GM10266 (cell line): Measurements from ENCODE around the gene FRMPD4.

ENCODE experiments used
- DNase-seq: peaks from one replicate; pipeline ENCODE4 v3.0.0; 2012; ENCODE audit errors: extremely low spot score
- TF ChIP-seq, protein P1 (sequence below): IDR thresholded peaks from 2 replicates; pipeline ENCODE4 v1.5.1; 2012; ENCODE audit warnings: mild to moderate bottlenecking, low read depth; ENCODE audit not compliant: control insufficient read depth, insufficient read depth; ENCODE audit errors: missing control alignments

The FRMPD4 gene

DNA sequence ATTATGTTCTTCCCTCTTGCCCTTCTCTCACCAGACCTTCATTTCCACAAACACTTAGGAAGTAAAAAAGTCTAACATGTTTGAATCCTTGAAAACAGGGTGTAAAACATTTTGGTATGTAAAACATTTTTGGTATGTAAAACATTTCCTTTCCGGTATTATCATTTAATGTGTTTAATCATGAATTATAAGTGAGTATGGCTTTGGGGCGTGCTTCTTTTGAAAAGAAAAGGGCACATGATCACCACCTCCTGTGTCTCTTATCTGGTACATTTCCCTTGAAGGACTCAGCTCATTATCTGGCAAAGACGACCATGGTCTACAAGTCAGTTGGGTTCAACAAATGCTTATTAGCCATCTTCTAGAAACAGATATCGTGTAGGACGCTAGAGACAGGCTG, 283.6 kb downstream of the FRMPD4 start:
- no peak for DNase-seq
- TF ChIP-seq, protein P1, sequence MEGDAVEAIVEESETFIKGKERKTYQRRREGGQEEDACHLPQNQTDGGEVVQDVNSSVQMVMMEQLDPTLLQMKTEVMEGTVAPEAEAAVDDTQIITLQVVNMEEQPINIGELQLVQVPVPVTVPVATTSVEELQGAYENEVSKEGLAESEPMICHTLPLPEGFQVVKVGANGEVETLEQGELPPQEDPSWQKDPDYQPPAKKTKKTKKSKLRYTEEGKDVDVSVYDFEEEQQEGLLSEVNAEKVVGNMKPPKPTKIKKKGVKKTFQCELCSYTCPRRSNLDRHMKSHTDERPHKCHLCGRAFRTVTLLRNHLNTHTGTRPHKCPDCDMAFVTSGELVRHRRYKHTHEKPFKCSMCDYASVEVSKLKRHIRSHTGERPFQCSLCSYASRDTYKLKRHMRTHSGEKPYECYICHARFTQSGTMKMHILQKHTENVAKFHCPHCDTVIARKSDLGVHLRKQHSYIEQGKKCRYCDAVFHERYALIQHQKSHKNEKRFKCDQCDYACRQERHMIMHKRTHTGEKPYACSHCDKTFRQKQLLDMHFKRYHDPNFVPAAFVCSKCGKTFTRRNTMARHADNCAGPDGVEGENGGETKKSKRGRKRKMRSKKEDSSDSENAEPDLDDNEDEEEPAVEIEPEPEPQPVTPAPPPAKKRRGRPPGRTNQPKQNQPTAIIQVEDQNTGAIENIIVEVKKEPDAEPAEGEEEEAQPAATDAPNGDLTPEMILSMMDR = no peak

DNA sequence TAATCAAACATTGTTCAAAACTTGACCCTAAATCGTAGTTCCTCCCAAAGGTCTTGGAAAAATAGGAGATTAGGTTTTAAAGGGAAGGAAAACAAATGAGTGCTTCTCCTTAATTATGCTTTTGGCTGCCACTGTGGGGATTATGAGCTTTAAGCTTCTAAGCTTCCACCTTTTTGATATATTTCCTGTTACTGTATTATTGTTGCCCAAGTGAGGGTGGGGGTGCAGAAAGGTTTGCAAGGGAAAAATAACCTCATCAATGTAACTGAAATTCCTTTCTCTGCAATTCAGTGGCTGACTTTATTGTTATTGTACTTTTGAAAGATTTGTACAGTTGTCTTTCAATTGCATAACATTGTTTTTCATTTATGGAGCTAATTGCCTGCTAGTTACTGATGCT, 285.1 kb downstream of the FRMPD4 start:
- DNase-seq = no peak
- TF ChIP-seq, protein P1 = no peak

DNA sequence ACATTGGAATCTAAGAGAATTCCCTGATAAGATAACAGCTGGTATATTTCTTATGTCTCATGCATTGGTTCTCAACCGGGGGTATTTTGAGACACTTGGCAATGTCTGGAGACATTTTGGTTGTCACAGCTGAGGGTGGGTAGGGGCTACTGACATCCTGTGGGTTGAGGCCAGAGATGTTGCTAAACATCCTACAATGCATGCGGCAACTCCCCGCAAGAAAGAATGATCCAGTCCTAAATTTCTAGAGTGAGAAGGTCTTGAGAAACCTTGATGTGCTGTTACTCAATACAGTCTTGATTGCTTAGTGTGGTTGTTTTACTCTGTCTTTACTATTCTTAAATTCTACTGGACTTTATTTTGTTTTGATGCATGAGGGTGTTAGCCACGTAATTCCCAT, 287.2 kb downstream of the FRMPD4 start:
- TF ChIP-seq, protein P1 = no peak

DNA sequence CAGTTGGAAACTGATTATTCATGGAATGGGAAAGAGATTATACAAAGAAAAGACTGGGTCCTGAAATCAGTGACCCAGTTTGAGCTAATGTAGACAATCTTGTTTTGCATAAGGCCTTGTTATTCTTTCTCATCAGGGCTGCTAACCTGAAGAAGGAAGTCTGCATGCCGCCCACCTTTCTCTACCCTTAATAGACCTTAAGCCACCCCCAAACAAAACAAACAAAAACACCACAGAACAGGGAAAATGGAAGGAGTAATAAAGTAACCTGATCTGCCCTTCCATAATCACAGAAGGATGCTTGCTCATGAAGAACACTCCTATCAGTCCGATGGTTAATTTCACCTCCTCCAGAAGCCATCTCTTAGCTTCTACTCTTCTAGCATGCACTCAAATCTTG, 288.1 kb downstream of the FRMPD4 start:
- DNase-seq = no peak
- TF ChIP-seq, protein P1 = no peak

More for the DNA sequence above, 287.2 kb downstream of the FRMPD4 start:
- DNase-seq = no peak

DNA sequence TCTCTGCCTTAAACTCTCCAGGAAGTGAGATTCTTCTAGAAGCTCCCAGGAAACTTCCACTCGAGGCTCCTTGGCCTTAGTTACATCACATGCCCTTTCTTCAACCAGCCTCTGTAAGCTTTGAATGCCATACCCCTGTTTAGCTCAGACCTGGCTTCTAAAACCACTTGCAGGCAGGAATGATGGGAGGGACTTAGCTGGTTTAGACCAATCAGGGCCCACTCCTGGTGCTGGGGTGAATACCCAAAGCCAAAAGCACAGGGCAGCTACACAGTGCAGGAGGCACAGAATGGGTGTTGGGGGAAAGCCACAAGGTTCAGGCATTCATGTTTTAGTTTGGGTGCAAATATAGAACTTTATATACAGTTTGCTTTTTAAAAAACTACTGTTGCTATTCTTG, 296.2 kb downstream of the FRMPD4 start:
- TF ChIP-seq, protein P1 = no peak
- no peak for DNase-seq

DNA sequence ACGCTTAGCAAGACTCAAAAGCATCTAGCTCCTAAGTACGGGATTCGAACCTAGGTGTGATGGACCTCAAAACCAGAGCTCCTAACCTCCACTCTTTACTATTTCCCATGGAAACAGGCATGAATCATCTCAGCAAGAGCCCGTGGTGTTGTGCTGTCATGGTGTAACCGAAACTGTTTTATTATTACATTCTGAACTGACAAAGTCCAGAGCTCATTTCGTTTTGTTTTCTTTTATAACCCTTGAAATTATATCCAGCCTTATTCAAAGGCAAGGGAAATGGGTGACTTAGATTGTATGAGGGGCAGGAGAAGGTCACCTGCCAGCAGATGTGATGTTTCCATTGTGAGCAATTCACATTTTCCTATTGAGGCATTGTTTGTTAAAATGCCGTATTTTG, 301.1 kb downstream of the FRMPD4 start:
- no peak for DNase-seq
- TF ChIP-seq, protein P1 = no peak

DNA sequence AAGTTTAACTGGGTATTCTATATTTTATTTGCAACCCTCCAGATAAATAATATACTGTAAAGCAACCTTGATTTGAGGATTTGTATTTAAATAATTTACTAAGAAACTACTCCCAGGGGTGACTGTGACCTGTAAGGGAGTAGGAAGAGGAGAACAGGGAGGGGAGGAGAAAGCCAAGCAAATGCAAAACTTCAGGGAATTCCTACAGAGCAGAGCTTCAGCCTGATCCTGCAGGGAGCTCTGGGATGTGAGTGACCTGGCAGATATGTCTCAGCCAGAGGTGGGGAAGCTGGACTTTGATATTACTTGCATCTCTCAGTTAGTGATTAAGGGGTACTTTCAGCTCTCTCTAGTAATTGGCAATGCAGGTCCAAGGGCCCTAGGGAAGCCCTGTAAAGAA, 302.0 kb downstream of the FRMPD4 start:
- TF ChIP-seq, protein P1 = no peak
- no peak for DNase-seq
